A673 (cell line): ENCODE results near the gene KIF26A. TPM values are rescaled to one million over a fixed set of nuclear protein-coding genes. Genes with fewer than 3 reads are reported as not detected.

ENCODE experiments used
- BruUV-seq: library from RNA; stranded (reverse); fragments of 400-500 nt; replicated peaks from 2 replicates; lab custom pipeline; 2021; lab: Mats Ljungman, UMichigan
- CTCF ChIA-PET: fragments of 300-600 bp; sonication (Branson Sonifier 250); formaldehyde crosslinking; loops from one replicate; lab custom pipeline; 2022; ENCODE audit warnings: antibody characterized with exemption; lab: Charles Lee
- POLR2A ChIA-PET: fragments of 300-600 bp; sonication (Branson Sonifier 250); formaldehyde crosslinking; loops from one replicate; lab custom pipeline; 2022; ENCODE audit warnings: antibody characterized with exemption; ENCODE audit not compliant: low non-redundant PET; lab: Charles Lee
- DNase-seq: peaks from one replicate; pipeline ENCODE4 v3.0.0-alpha.2; 2015; ENCODE audit warnings: low spot score
- H3K27ac ChIP-seq: fragments of 200-600 bp; sonication (generic); 2 replicates; pipeline ENCODE4 v1.5.1; 2016; ENCODE audit warnings: mixed run types, low read depth, mild to moderate bottlenecking, mixed read lengths, antibody characterized with exemption, low read length; ENCODE audit not compliant: poor library complexity, severe bottlenecking
- H3K27me3 ChIP-seq: fragments of 200-600 bp; sonication (generic); replicated peaks from 2 replicates; pipeline ENCODE4 v1.6.1; 2017; ENCODE audit warnings: mixed run types, low read depth, mild to moderate bottlenecking, mixed read lengths, antibody characterized with exemption, low read length; ENCODE audit not compliant: insufficient read depth, poor library complexity
- H3K36me3 ChIP-seq: fragments of 200-600 bp; sonication (generic); 2 replicates; pipeline ENCODE4 v1.6.1; 2016; ENCODE audit warnings: mixed run types, mild to moderate bottlenecking, mixed read lengths, antibody characterized with exemption, low read length; ENCODE audit not compliant: insufficient read depth, poor library complexity, severe bottlenecking
- H3K4me1 ChIP-seq: fragments of 200-600 bp; sonication (generic); 2 replicates; pipeline ENCODE4 v1.6.1; 2017; ENCODE audit warnings: mixed run types, mild to moderate bottlenecking, mixed read lengths, antibody characterized with exemption, low read length; ENCODE audit not compliant: insufficient read depth, poor library complexity, severe bottlenecking
- H3K4me3 ChIP-seq: fragments of 200-600 bp; sonication (generic); 2 replicates; pipeline ENCODE4 v1.5.1; 2016; ENCODE audit warnings: low read depth, mixed run types, mild to moderate bottlenecking, mixed read lengths, low read length; ENCODE audit not compliant: poor library complexity, severe bottlenecking
- H3K9me3 ChIP-seq: fragments of 200-600 bp; sonication (generic); 2 replicates; pipeline ENCODE4 v1.6.1; 2016; ENCODE audit warnings: mixed run types, low read depth, mild to moderate bottlenecking, mixed read lengths, antibody characterized with exemption, low read length; ENCODE audit not compliant: poor library complexity, severe bottlenecking
- CTCF ChIP-seq: fragments of 300-800, 200-600 bp; sonication (generic); conservative IDR thresholded peaks from 2 replicates; pipeline ENCODE4 v1.5.1; 2017; ENCODE audit warnings: low read depth, mild to moderate bottlenecking, antibody characterized with exemption, low read length, moderate library complexity, mixed read lengths
- EZH2 ChIP-seq: fragments of 200-600 bp; sonication (generic); IDR thresholded peaks from 2 replicates; pipeline ENCODE4 v1.6.1; 2017; ENCODE audit warnings: borderline replicate concordance, low read depth, mild to moderate bottlenecking, mixed read lengths, antibody characterized with exemption, low read length; ENCODE audit not compliant: poor library complexity, severe bottlenecking
- intact Hi-C: fragments of 100-400 bp; cut with micrococcal nuclease; formaldehyde crosslinking; loops from one replicate; pipeline ENCODE4 v1.10.0; 2022; ENCODE audit not compliant: unreplicated experiment
- total RNA-seq: library from RNA; stranded (reverse); gene quantifications from 2 replicates; pipeline ENCODE4 v1.2.3, GENCODE V29; 2021

The KIF26A gene
- total RNA-seq, 1 experiment from 2014 or later: 11.5 TPM

- no peak overlapping the region for H3K4me3 ChIP-seq
- no peaks in the 10 kb centered on the region for H3K9me3 ChIP-seq
- intact Hi-C loops: no loop called here
- no peaks in the 10 kb centered on the region for H3K36me3 ChIP-seq
- no peak for TF ChIP-seq CTCF
- TF ChIP-seq EZH2: no peak
- ChIA-PET CTCF (no interaction called here), POLR2A (no interaction called here)
- H3K4me1 ChIP-seq: no peaks in the 10 kb centered on the region
- no peaks in the 10 kb centered on the region for H3K27me3 ChIP-seq
- BruUV-seq: no TSS peak
- H3K27ac ChIP-seq: no peak overlapping the region
- no peak for DNase-seq
Observed at GRCh38 chr14:104178279-104178678, 39.9 kb downstream of the KIF26A start.

- no peak for TF ChIP-seq EZH2
- TF ChIP-seq CTCF: no peak
- intact Hi-C loops: no loop called here
- BruUV-seq: no TSS peak
- Histone ChIP-seq H3K4me1 (no peaks in the 10 kb centered on the region), H3K4me3 (no peak overlapping the region), H3K9me3 (no peaks in the 10 kb centered on the region), H3K36me3 (no peaks in the 10 kb centered on the region), H3K27me3 (no peaks in the 10 kb centered on the region), H3K27ac (no peak overlapping the region)
- ChIA-PET CTCF (no interaction called here), POLR2A (no interaction called here)
- no peak for DNase-seq
Observed at GRCh38 chr14:104179126-104179525, 40.7 kb downstream of the KIF26A start.

GRCh38 chr14:104179564-104180129, 41.3 kb downstream of the KIF26A start:
- H3K4me3 ChIP-seq: no peak overlapping the region
- no peak for TF ChIP-seq EZH2
- no peak for TF ChIP-seq CTCF
- no peak for DNase-seq
- H3K27me3 ChIP-seq: no peaks in the 10 kb centered on the region
- ChIA-PET POLR2A (no interaction called here), CTCF (no interaction called here)
- intact Hi-C loops: no loop called here
- H3K36me3 ChIP-seq: no peaks in the 10 kb centered on the region
- H3K4me1 ChIP-seq: no peaks in the 10 kb centered on the region
- no peaks in the 10 kb centered on the region for H3K9me3 ChIP-seq
- BruUV-seq: no TSS peak
- no peak overlapping the region for H3K27ac ChIP-seq
